H9 (cell line): Measurements from ENCODE around the gene GDPGP1. TPM values are rescaled to one million over a fixed set of nuclear protein-coding genes. Genes with fewer than 3 reads are reported as not detected.

ENCODE experiments used
- DNase-seq: peaks from one replicate; pipeline ENCODE4 v3.0.0-alpha.2; 2017
- H2AFZ ChIP-seq: one replicate; pipeline ENCODE4 v1.6.1; 2013; ENCODE audit warnings: mild to moderate bottlenecking, low read length, control low read depth, moderate library complexity
- H2AK5ac ChIP-seq: 2 replicates; pipeline ENCODE4 v1.6.1; 2013; ENCODE audit warnings: low read length, control low read depth, mixed read lengths; ENCODE audit not compliant: insufficient read length
- H2BK120ac ChIP-seq: one replicate; pipeline ENCODE4 v1.6.1; 2013; ENCODE audit warnings: low read depth, mild to moderate bottlenecking, low read length, control low read depth, inconsistent platforms; ENCODE audit not compliant: poor library complexity, severe bottlenecking
- H2BK12ac ChIP-seq: 2 replicates; pipeline ENCODE4 v1.6.1; 2013; ENCODE audit warnings: low read length, control low read depth, mixed read lengths, low read depth; ENCODE audit not compliant: insufficient read length
- H2BK15ac ChIP-seq: 2 replicates; pipeline ENCODE4 v1.6.1; 2013; ENCODE audit warnings: low read depth, low read length, control low read depth
- H2BK20ac ChIP-seq: one replicate; pipeline ENCODE4 v1.6.1; 2013; ENCODE audit warnings: low read depth, mild to moderate bottlenecking, low read length, control low read depth, inconsistent platforms; ENCODE audit not compliant: poor library complexity, severe bottlenecking
- H2BK5ac ChIP-seq: 2 replicates; pipeline ENCODE4 v1.6.1; 2013; ENCODE audit warnings: low read length, control low read depth, mixed read lengths; ENCODE audit not compliant: insufficient read length
- H3K14ac ChIP-seq: 2 replicates; pipeline ENCODE4 v1.6.1; 2013; ENCODE audit warnings: low read length, control low read depth; ENCODE audit not compliant: insufficient read depth
- H3K18ac ChIP-seq: 2 replicates; pipeline ENCODE4 v1.6.1; 2013; ENCODE audit warnings: low read depth, mild to moderate bottlenecking, mixed read lengths, low read length, control low read depth; ENCODE audit not compliant: insufficient read length
- H3K23ac ChIP-seq: 2 replicates; pipeline ENCODE4 v1.6.1; 2013; ENCODE audit warnings: low read length, control low read depth, mixed read lengths, low read depth; ENCODE audit not compliant: insufficient read length
- H3K23me2 ChIP-seq: 2 replicates; pipeline ENCODE4 v1.6.1; 2013; ENCODE audit warnings: low read depth, mild to moderate bottlenecking, mixed read lengths, low read length, control low read depth; ENCODE audit not compliant: insufficient read length, poor library complexity, severe bottlenecking
- H3K27ac ChIP-seq: 2 replicates; pipeline ENCODE4 v1.5.1; 2013; ENCODE audit warnings: low read length, control low read depth, mixed read lengths, low read depth; ENCODE audit not compliant: insufficient read length
- H3K27me3 ChIP-seq: 2 replicates; pipeline ENCODE4 v1.6.1; 2013; ENCODE audit warnings: low read length, control low read depth, inconsistent platforms; ENCODE audit not compliant: insufficient read depth
- H3K4ac ChIP-seq: 2 replicates; pipeline ENCODE4 v1.6.1; 2013; ENCODE audit warnings: low read depth, mild to moderate bottlenecking, control low read depth, inconsistent platforms, low read length, moderate library complexity
- H3K4me1 ChIP-seq: 2 replicates; pipeline ENCODE4 v1.6.1; 2013; ENCODE audit warnings: low read length, control low read depth, inconsistent platforms; ENCODE audit not compliant: insufficient read depth
- H3K4me2 ChIP-seq: 2 replicates; pipeline ENCODE4 v1.6.1; 2013; ENCODE audit warnings: low read length, control low read depth, mixed read lengths; ENCODE audit not compliant: insufficient read length, insufficient read depth
- H3K56ac ChIP-seq: 2 replicates; pipeline ENCODE4 v1.6.1; 2013; ENCODE audit warnings: low read depth, mild to moderate bottlenecking, mixed read lengths, low read length, control low read depth; ENCODE audit not compliant: insufficient read length
- H3K79me1 ChIP-seq: 2 replicates; pipeline ENCODE4 v1.6.1; 2013; ENCODE audit warnings: low read depth, mild to moderate bottlenecking, moderate library complexity, low read length, control low read depth, inconsistent platforms; ENCODE audit not compliant: insufficient read depth, poor library complexity, severe bottlenecking
- H3K79me2 ChIP-seq: 2 replicates; pipeline ENCODE4 v1.6.1; 2013; ENCODE audit warnings: low read length, control low read depth, inconsistent platforms; ENCODE audit not compliant: insufficient read depth
- H3K9ac ChIP-seq: 2 replicates; pipeline ENCODE4 v1.6.1; 2013; ENCODE audit warnings: low read length, control low read depth, mixed read lengths; ENCODE audit not compliant: insufficient read length; ENCODE audit errors: extremely low read depth
- H3K9me3 ChIP-seq: one replicate; pipeline ENCODE4 v1.6.1; 2013; ENCODE audit warnings: low read depth, low read length, inconsistent platforms; ENCODE audit not compliant: control insufficient read depth
- H3T11ph ChIP-seq: one replicate; pipeline ENCODE4 v1.6.1; 2013; ENCODE audit warnings: mild to moderate bottlenecking, low read length, control low read depth, inconsistent platforms
- H4K20me1 ChIP-seq: one replicate; pipeline ENCODE4 v1.6.1; 2013; ENCODE audit not compliant: control insufficient read depth, insufficient read length, insufficient read depth
- H4K5ac ChIP-seq: 2 replicates; pipeline ENCODE4 v1.6.1; 2013; ENCODE audit warnings: low read depth, mild to moderate bottlenecking, mixed read lengths, low read length, control low read depth; ENCODE audit not compliant: insufficient read length
- H4K8ac ChIP-seq: replicated peaks from 2 replicates; pipeline ENCODE4 v1.6.1; 2013; ENCODE audit warnings: low read length, control low read depth, mixed read lengths, low read depth; ENCODE audit not compliant: insufficient read length
- H4K91ac ChIP-seq: 2 replicates; pipeline ENCODE4 v1.6.1; 2013; ENCODE audit warnings: low read depth, mild to moderate bottlenecking, moderate library complexity, mixed read lengths, low read length, control low read depth; ENCODE audit not compliant: insufficient read length
- H3K27ac Mint-ChIP-seq, 3 experiments: 2 replicates in 2 of 3; 3 replicates in 1 of 3; pipeline ENCODE4 v1.8.0; 2020 to 2021; ENCODE audit warnings: mixed read lengths in 3 of 3, mild to moderate bottlenecking in 1 of 3, moderate library complexity in 1 of 3
- H3K27me3 Mint-ChIP-seq: 2 replicates; pipeline ENCODE4 v1.8.0; 2021; ENCODE audit warnings: low read depth, mild to moderate bottlenecking, moderate library complexity, mixed read lengths
- H3K36me3 Mint-ChIP-seq, 3 experiments: 2 replicates in 2 of 3; 3 replicates in 1 of 3; pipeline ENCODE4 v1.8.0; 2020 to 2021; ENCODE audit warnings: low read depth in 3 of 3, mixed read lengths in 3 of 3; ENCODE audit not compliant: insufficient read depth in 1 of 3
- H3K4me1 Mint-ChIP-seq, 2 experiments: 2 replicates each; pipeline ENCODE4 v1.8.0; 2020; ENCODE audit warnings: mixed read lengths in 2 of 2
- H3K4me3 Mint-ChIP-seq, 2 experiments: 2 replicates in 1 of 2; 3 replicates in 1 of 2; pipeline ENCODE4 v1.8.0; 2020 to 2021; ENCODE audit warnings: mild to moderate bottlenecking in 2 of 2, mixed read lengths in 2 of 2, moderate library complexity in 1 of 2
- H3K9me3 Mint-ChIP-seq, 2 experiments: 2 replicates in 1 of 2; 3 replicates in 1 of 2; pipeline ENCODE4 v1.8.0; 2020; ENCODE audit warnings: mild to moderate bottlenecking in 2 of 2, mixed read lengths in 2 of 2, moderate library complexity in 1 of 2
- CTCF ChIP-seq: fragments of 200-600 bp; sonication (generic); conservative IDR thresholded peaks from 3 replicates; pipeline ENCODE4 v1.8.0; 2021; ENCODE audit warnings: antibody characterized with exemption, mild to moderate bottlenecking
- WGBS: extraction: QIAGEN DNeasy Blood & Tissue Kit; methylation state at CpG from one replicate; pipeline ENCODE4 v1.1.7; 2013; ENCODE audit warnings: missing lambda C conversion rate, low lambda C conversion rate, mixed read lengths; ENCODE audit not compliant: insufficient read length; ENCODE audit errors: extremely low coverage; 5-methylcytosine and 5-hydroxymethylcytosine counted together
- total RNA-seq: library from RNA; stranded (reverse); gene quantifications from 2 replicates; pipeline ENCODE4 v1.2.1, GENCODE V29; 2021

GDPGP1 gene
- total RNA-seq, 1 experiment from 2014 or later = 6.7 TPM

DNA sequence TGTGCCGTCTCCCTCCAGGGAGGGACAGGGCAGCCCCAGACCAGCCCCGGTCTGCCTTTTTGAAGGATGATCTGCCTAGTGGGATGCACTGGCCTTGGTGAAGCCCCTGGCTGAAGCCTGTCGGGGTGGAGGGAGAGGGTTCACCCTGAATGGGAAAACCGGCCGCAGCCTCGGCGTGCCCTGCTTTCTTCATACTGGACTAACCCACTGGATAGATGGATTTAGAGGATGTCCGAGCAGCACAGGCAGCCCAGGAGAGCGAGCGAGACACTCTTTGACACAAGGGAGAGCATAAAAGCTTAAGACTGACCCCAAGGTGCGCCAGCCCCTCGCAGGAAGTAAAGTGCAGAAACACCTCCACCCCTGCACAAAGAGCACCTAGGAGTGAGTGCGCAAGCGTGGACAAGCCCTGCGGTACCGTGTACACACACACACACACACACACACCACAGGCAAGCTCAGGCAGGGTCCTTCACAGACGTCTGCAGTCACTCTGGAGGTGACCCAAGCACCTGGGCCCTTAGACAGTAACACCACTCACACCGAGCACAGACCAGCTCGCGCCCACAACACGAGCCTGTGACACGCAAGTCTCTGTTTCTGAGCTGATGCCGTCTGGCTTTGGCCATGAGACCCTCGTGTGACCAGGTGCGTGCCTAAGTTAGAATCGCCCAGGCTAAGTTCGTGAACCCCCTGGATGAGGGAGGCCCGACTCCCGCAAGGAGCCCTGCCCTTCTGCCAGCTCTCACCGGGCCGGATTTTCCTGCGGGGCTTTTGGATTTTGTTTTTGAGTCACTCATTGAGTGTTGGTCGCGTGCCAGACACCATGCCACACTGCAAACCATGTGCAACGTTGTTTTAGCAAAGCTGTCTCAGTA is 21.5 kb upstream of the GDPGP1 start:
- Histone ChIP-seq H2AK5ac (no peak overlapping the region), H3K18ac (no peak overlapping the region), H3K4me2 (no peak overlapping the region), H3K27ac (no peak overlapping the region), H2AFZ (no peak overlapping the region), H3K23ac (no peak overlapping the region), H3K4ac (no peak overlapping the region), H2BK15ac (no peak overlapping the region), H4K91ac (no peak overlapping the region), H3K14ac (no peak overlapping the region), H3K56ac (no peak overlapping the region), H3T11ph (no peak overlapping the region), H3K27me3 (no peaks in the 10 kb centered on the region), H3K9ac (no peak overlapping the region), H3K23me2 (peaks cover 4% of the 10 kb centered on the region), H3K9me3 (no peaks in the 10 kb centered on the region), H2BK12ac (no peak overlapping the region), H3K79me1 (no peaks in the 10 kb centered on the region), H4K8ac (no peak overlapping the region), H3K4me1 (no peaks in the 10 kb centered on the region), H3K79me2 (no peaks in the 10 kb centered on the region; the same call in 1 of the 2 replicates), H4K5ac (no peak overlapping the region), H2BK120ac (no peak overlapping the region), H2BK20ac (no peak overlapping the region), H2BK5ac (no peak overlapping the region), H4K20me1 (no peaks in the 10 kb centered on the region)
- no peaks in the 10 kb centered on the region for H3K27me3 Mint-ChIP-seq
- H3K4me3 Mint-ChIP-seq = no peak overlapping the region
- H3K9me3 Mint-ChIP-seq = no peaks in the 10 kb centered on the region
- peak overlapping the region; percentile 72 to 82 (median 81); a peak in 2 of 7 replicates for H3K27ac Mint-ChIP-seq
- no peak for TF ChIP-seq CTCF
- no CpG with 5 or more reads among the region's 35 CpGs for WGBS
- H3K36me3 Mint-ChIP-seq = peaks cover 6 to 17% (median 13%) of the 10 kb centered on the region in 3 experiments; a peak in 5 of 7 replicates
- H3K4me1 Mint-ChIP-seq = peaks cover 8 to 9% of the 10 kb centered on the region in 2 experiments
- no peak for DNase-seq
